Liver (tissue), 3 donors: ENCODE measurements around the gene RALGAPA2.

Experiments
- HNF4G ChIP-seq: IDR thresholded peaks from 2 replicates; pipeline ENCODE4 v1.6.1; 2016; ENCODE audit warnings: antibody characterized with exemption
- SP1 ChIP-seq: IDR thresholded peaks from 2 replicates; pipeline ENCODE4 v1.6.1; 2018; ENCODE audit warnings: antibody characterized with exemption, mild to moderate bottlenecking
- TF ChIP-seq, protein P1 (sequence below): fragments of 150-350 bp; IDR thresholded peaks from 2 replicates; pipeline ENCODE4 v1.5.1; 2017; ENCODE audit warnings: improper control_type of control experiment, low read depth, low read length; ENCODE audit not compliant: missing input control
- donor health status: healthy.
- donor health status: healthy.

DNA sequence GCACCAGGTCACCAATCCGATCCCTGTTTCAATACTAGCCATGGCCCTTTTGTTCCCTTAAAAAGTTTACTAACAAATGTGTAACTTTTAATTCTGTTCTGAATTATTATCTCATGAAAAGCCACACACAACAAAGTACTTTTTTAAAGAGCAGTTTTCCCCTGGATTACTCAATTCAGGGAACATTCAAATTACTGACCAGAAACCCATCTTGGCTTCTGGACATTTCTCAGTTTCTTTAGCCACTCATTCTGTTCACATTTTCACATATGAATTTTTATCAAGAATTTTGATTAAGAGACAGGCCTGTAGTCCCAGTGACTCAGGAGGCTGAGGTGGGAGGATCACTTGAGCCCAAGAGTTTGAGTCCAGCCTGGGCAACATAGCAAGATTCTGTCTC lies 297.1 kb downstream of the RALGAPA2 start:
- TF ChIP-seq HNF4G (no peak), SP1 (no peak)
- TF ChIP-seq, protein P1, sequence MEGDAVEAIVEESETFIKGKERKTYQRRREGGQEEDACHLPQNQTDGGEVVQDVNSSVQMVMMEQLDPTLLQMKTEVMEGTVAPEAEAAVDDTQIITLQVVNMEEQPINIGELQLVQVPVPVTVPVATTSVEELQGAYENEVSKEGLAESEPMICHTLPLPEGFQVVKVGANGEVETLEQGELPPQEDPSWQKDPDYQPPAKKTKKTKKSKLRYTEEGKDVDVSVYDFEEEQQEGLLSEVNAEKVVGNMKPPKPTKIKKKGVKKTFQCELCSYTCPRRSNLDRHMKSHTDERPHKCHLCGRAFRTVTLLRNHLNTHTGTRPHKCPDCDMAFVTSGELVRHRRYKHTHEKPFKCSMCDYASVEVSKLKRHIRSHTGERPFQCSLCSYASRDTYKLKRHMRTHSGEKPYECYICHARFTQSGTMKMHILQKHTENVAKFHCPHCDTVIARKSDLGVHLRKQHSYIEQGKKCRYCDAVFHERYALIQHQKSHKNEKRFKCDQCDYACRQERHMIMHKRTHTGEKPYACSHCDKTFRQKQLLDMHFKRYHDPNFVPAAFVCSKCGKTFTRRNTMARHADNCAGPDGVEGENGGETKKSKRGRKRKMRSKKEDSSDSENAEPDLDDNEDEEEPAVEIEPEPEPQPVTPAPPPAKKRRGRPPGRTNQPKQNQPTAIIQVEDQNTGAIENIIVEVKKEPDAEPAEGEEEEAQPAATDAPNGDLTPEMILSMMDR: no peak
